ENCODE measurements around the gene DPP10.
A peak's percentile ranks its signal among the peaks of the same experiment; 100 is the strongest.

Gene DPP10

GRCh38 chr2:114610677-114611076 is 168.2 kb downstream of the DPP10 start:
- H3K27ac ChIP-seq (ENCODE audit: low read length): no peak overlapping the region
- no peaks in the 10 kb centered on the region for H3K27me3 ChIP-seq (ENCODE audit: low read depth, low read length)
- H3K4me3 ChIP-seq (ENCODE audit: low read depth in 1 of 2, low read length in 2 of 2): no peak overlapping the region
- no peaks in the 10 kb centered on the region for H3K4me1 ChIP-seq (ENCODE audit: control insufficient read depth in 1 of 2, insufficient read depth in 2 of 2, low read length in 2 of 2)
- H3K9me3 ChIP-seq (ENCODE audit: control insufficient read depth in 1 of 2, low read length in 2 of 2): no peaks in the 10 kb centered on the region
- no peaks in the 10 kb centered on the region for H3K36me3 ChIP-seq (ENCODE audit: control insufficient read depth in 1 of 2, insufficient read depth in 2 of 2, low read length in 2 of 2)

- no peaks in the 10 kb centered on the region for H3K4me1 ChIP-seq (ENCODE audit: control insufficient read depth in 1 of 2, insufficient read depth in 2 of 2, low read length in 2 of 2)
- no peaks in the 10 kb centered on the region for H3K36me3 ChIP-seq (ENCODE audit: control insufficient read depth in 1 of 2, insufficient read depth in 2 of 2, low read length in 2 of 2)
These were observed 172.2 kb downstream of the DPP10 start for GRCh38 chr2:114614592-114614991.

GRCh38 chr2:114628481-114628880 is 186.0 kb downstream of the DPP10 start:
- no peak overlapping the region for H3K4me3 ChIP-seq (ENCODE audit: low read depth in 1 of 2, low read length in 2 of 2)
- H3K27ac ChIP-seq (ENCODE audit: low read length): no peak overlapping the region
- no peaks in the 10 kb centered on the region for H3K4me1 ChIP-seq (ENCODE audit: control insufficient read depth in 1 of 2, insufficient read depth in 2 of 2, low read length in 2 of 2)
- no peaks in the 10 kb centered on the region for H3K36me3 ChIP-seq (ENCODE audit: control insufficient read depth in 1 of 2, insufficient read depth in 2 of 2, low read length in 2 of 2)
- H3K27me3 ChIP-seq (ENCODE audit: low read depth, low read length): no peaks in the 10 kb centered on the region
- H3K9me3 ChIP-seq (ENCODE audit: control insufficient read depth in 1 of 2, low read length in 2 of 2): no peaks in the 10 kb centered on the region

More at GRCh38 chr2:114614592-114614991, 172.2 kb downstream of the DPP10 start:
- no peak overlapping the region for H3K27ac ChIP-seq (ENCODE audit: low read length)
- no peaks in the 10 kb centered on the region for H3K27me3 ChIP-seq (ENCODE audit: low read depth, low read length)
- no peak overlapping the region for H3K4me3 ChIP-seq (ENCODE audit: low read depth in 1 of 2, low read length in 2 of 2)
- H3K9me3 ChIP-seq (ENCODE audit: control insufficient read depth in 1 of 2, low read length in 2 of 2): no peaks in the 10 kb centered on the region

GRCh38 chr2:114631146-114631545 is 188.7 kb downstream of the DPP10 start:
- peaks cover 0 to 2% of the 10 kb centered on the region in 2 donors for H3K9me3 ChIP-seq (ENCODE audit: control insufficient read depth in 1 of 2, low read length in 2 of 2)
- no peaks in the 10 kb centered on the region for H3K27me3 ChIP-seq (ENCODE audit: low read depth, low read length)
- no peaks in the 10 kb centered on the region for H3K36me3 ChIP-seq (ENCODE audit: control insufficient read depth in 1 of 2, insufficient read depth in 2 of 2, low read length in 2 of 2)
- no peak overlapping the region for H3K4me3 ChIP-seq (ENCODE audit: low read depth in 1 of 2, low read length in 2 of 2)
- no peaks in the 10 kb centered on the region for H3K4me1 ChIP-seq (ENCODE audit: control insufficient read depth in 1 of 2, insufficient read depth in 2 of 2, low read length in 2 of 2)
- no peak overlapping the region for H3K27ac ChIP-seq (ENCODE audit: low read length)

- Histone ChIP-seq H3K4me1 (ENCODE audit: control insufficient read depth in 1 of 2, insufficient read depth in 2 of 2, low read length in 2 of 2) (no peaks in the 10 kb centered on the region), H3K9me3 (ENCODE audit: control insufficient read depth in 1 of 2, low read length in 2 of 2) (peaks cover 0 to 10% of the 10 kb centered on the region in 2 donors), H3K36me3 (ENCODE audit: control insufficient read depth in 1 of 2, insufficient read depth in 2 of 2, low read length in 2 of 2) (no peaks in the 10 kb centered on the region), H3K27ac (ENCODE audit: low read length) (no peak overlapping the region), H3K27me3 (ENCODE audit: low read depth, low read length) (no peaks in the 10 kb centered on the region), H3K4me3 (ENCODE audit: low read depth in 1 of 2, low read length in 2 of 2) (no peak overlapping the region)
These were observed 199.8 kb downstream of the DPP10 start for GRCh38 chr2:114642166-114642770.

- H3K4me3 ChIP-seq (ENCODE audit: low read depth in 1 of 2, low read length in 2 of 2): no peak overlapping the region
- H3K9me3 ChIP-seq (ENCODE audit: control insufficient read depth in 1 of 2, low read length in 2 of 2): peaks cover 0 to 8% of the 10 kb centered on the region in 2 donors
- no peaks in the 10 kb centered on the region for H3K27me3 ChIP-seq (ENCODE audit: low read depth, low read length)
- no peaks in the 10 kb centered on the region for H3K4me1 ChIP-seq (ENCODE audit: control insufficient read depth in 1 of 2, insufficient read depth in 2 of 2, low read length in 2 of 2)
- no peak overlapping the region for H3K27ac ChIP-seq (ENCODE audit: low read length)
- H3K36me3 ChIP-seq (ENCODE audit: control insufficient read depth in 1 of 2, insufficient read depth in 2 of 2, low read length in 2 of 2): no peaks in the 10 kb centered on the region
These were observed 200.6 kb downstream of the DPP10 start for GRCh38 chr2:114642988-114643553.

GRCh38 chr2:114651933-114652332 is 209.5 kb downstream of the DPP10 start:
- Histone ChIP-seq H3K4me3 (ENCODE audit: low read depth in 1 of 2, low read length in 2 of 2) (no peak overlapping the region), H3K27ac (ENCODE audit: low read length) (no peak overlapping the region), H3K9me3 (ENCODE audit: control insufficient read depth in 1 of 2, low read length in 2 of 2) (no peaks in the 10 kb centered on the region), H3K4me1 (ENCODE audit: control insufficient read depth in 1 of 2, insufficient read depth in 2 of 2, low read length in 2 of 2) (no peaks in the 10 kb centered on the region), H3K27me3 (ENCODE audit: low read depth, low read length) (no peaks in the 10 kb centered on the region), H3K36me3 (ENCODE audit: control insufficient read depth in 1 of 2, insufficient read depth in 2 of 2, low read length in 2 of 2) (no peaks in the 10 kb centered on the region)

- H3K27ac ChIP-seq (ENCODE audit: low read length): no peak overlapping the region
- no peaks in the 10 kb centered on the region for H3K36me3 ChIP-seq (ENCODE audit: control insufficient read depth in 1 of 2, insufficient read depth in 2 of 2, low read length in 2 of 2)
- H3K4me3 ChIP-seq (ENCODE audit: low read depth in 1 of 2, low read length in 2 of 2): no peak overlapping the region
- H3K9me3 ChIP-seq (ENCODE audit: control insufficient read depth in 1 of 2, low read length in 2 of 2): no peaks in the 10 kb centered on the region
- no peaks in the 10 kb centered on the region for H3K4me1 ChIP-seq (ENCODE audit: control insufficient read depth in 1 of 2, insufficient read depth in 2 of 2, low read length in 2 of 2)
- peaks cover 4% of the 10 kb centered on the region for H3K27me3 ChIP-seq (ENCODE audit: low read depth, low read length)
These were observed 217.4 kb downstream of the DPP10 start for GRCh38 chr2:114659880-114660279.

GRCh38 chr2:114661971-114662939 is 219.8 kb downstream of the DPP10 start:
- Histone ChIP-seq H3K27ac (ENCODE audit: low read length) (no peak overlapping the region), H3K4me3 (ENCODE audit: low read depth in 1 of 2, low read length in 2 of 2) (peak overlapping the region; percentile 68 to 84), H3K9me3 (ENCODE audit: control insufficient read depth in 1 of 2, low read length in 2 of 2) (no peaks in the 10 kb centered on the region), H3K36me3 (ENCODE audit: control insufficient read depth in 1 of 2, insufficient read depth in 2 of 2, low read length in 2 of 2) (no peaks in the 10 kb centered on the region), H3K4me1 (ENCODE audit: control insufficient read depth in 1 of 2, insufficient read depth in 2 of 2, low read length in 2 of 2) (no peaks in the 10 kb centered on the region), H3K27me3 (ENCODE audit: low read depth, low read length) (peaks cover 4% of the 10 kb centered on the region)

GRCh38 chr2:114668415-114668814 is 226.0 kb downstream of the DPP10 start:
- Histone ChIP-seq H3K27me3 (ENCODE audit: low read depth, low read length) (no peaks in the 10 kb centered on the region), H3K27ac (ENCODE audit: low read length) (no peak overlapping the region), H3K4me3 (ENCODE audit: low read depth in 1 of 2, low read length in 2 of 2) (no peak overlapping the region), H3K9me3 (ENCODE audit: control insufficient read depth in 1 of 2, low read length in 2 of 2) (no peaks in the 10 kb centered on the region), H3K4me1 (ENCODE audit: control insufficient read depth in 1 of 2, insufficient read depth in 2 of 2, low read length in 2 of 2) (no peaks in the 10 kb centered on the region), H3K36me3 (ENCODE audit: control insufficient read depth in 1 of 2, insufficient read depth in 2 of 2, low read length in 2 of 2) (no peaks in the 10 kb centered on the region)

- H3K36me3 ChIP-seq (ENCODE audit: control insufficient read depth in 1 of 2, insufficient read depth in 2 of 2, low read length in 2 of 2): no peaks in the 10 kb centered on the region
- no peaks in the 10 kb centered on the region for H3K9me3 ChIP-seq (ENCODE audit: control insufficient read depth in 1 of 2, low read length in 2 of 2)
- H3K27me3 ChIP-seq (ENCODE audit: low read depth, low read length): no peaks in the 10 kb centered on the region
- H3K4me3 ChIP-seq (ENCODE audit: low read depth in 1 of 2, low read length in 2 of 2): no peak overlapping the region
- no peak overlapping the region for H3K27ac ChIP-seq (ENCODE audit: low read length)
- H3K4me1 ChIP-seq (ENCODE audit: control insufficient read depth in 1 of 2, insufficient read depth in 2 of 2, low read length in 2 of 2): no peaks in the 10 kb centered on the region
These were observed 240.8 kb downstream of the DPP10 start for GRCh38 chr2:114683251-114683650.
